Measurements from ENCODE around the gene CALN1. TPM values are rescaled to one million over a fixed set of nuclear protein-coding genes. Genes with fewer than 3 reads are reported as not detected.

CALN1 gene
- total RNA-seq, 1 donor = under 0.01 TPM

DNA sequence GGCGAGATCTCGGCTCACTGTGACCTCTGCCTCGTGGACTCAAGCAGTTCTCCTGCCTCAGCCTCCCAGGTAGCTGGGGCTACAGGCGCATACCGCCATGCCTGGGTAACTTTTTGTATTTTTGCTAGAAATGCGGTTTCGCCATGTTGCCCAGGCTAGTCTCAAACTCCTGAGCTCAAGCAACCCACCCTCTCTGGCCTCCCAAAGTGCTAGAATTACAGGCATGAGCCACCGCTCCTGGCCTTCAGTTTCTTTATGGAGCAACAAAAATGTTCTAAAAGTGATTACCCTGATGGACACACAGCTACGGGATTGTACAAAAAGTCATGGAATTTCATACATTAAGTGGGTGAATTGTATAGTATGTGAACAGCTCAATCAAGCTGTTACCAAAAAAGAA, 216.0 kb downstream of the CALN1 start:
- DNase-seq (ENCODE audit: low read depth) = no peak
- H3K4me3 ChIP-seq (ENCODE audit: low read depth, low read length) = no peak overlapping the region
- TF ChIP-seq, protein P1, sequence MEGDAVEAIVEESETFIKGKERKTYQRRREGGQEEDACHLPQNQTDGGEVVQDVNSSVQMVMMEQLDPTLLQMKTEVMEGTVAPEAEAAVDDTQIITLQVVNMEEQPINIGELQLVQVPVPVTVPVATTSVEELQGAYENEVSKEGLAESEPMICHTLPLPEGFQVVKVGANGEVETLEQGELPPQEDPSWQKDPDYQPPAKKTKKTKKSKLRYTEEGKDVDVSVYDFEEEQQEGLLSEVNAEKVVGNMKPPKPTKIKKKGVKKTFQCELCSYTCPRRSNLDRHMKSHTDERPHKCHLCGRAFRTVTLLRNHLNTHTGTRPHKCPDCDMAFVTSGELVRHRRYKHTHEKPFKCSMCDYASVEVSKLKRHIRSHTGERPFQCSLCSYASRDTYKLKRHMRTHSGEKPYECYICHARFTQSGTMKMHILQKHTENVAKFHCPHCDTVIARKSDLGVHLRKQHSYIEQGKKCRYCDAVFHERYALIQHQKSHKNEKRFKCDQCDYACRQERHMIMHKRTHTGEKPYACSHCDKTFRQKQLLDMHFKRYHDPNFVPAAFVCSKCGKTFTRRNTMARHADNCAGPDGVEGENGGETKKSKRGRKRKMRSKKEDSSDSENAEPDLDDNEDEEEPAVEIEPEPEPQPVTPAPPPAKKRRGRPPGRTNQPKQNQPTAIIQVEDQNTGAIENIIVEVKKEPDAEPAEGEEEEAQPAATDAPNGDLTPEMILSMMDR (IDR thresholded peaks at IDR 0.05; ENCODE audit: insufficient read depth, low read depth, low read length) = no peak

DNA sequence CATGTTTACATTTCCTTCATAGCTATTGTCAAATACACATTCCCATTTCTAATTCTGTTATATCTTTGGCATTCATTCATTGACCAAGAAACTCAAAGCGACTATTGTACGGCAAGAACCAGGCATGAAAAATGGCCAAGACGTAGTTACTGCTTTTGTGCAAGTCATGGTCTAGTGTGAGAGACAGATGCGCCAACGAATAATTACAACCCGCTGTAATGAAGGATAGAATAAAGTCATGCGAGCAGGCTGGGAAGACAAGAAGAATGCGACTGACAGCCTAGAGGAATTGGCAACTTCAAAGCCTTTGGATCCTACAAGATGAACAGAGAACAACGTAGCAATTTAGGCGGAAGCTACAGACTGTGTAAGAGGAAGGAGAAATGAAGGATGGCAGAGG, 221.2 kb downstream of the CALN1 start:
- TF ChIP-seq, protein P1 (IDR thresholded peaks at IDR 0.05; ENCODE audit: insufficient read depth, low read depth, low read length) = no peak
- H3K4me3 ChIP-seq (ENCODE audit: low read depth, low read length) = no peak overlapping the region
- no peak for DNase-seq (ENCODE audit: low read depth)

DNA sequence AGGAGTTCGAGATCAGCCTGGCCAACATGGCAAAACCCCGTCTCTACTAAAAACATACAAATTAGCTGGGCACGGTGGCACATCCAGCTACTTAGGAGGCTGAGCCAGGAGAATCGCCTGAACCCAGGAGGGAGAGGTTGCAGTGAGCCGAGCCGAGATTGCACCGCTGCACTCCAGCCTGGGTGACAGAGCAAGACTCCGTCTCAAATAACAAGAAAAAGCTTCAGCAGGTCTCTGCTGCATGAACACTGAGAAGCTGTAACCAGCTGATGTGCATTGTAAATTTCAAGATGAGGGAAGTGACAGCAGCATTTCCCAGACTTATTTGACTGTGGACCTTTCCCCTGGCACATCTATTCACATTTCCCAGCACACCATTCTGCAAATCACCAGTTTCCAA, 222.0 kb downstream of the CALN1 start:
- no peak overlapping the region for H3K4me3 ChIP-seq (ENCODE audit: low read depth, low read length)
- TF ChIP-seq, protein P1 (IDR thresholded peaks at IDR 0.05; ENCODE audit: insufficient read depth, low read depth, low read length) = no peak
- DNase-seq (ENCODE audit: low read depth) = no peak

DNA sequence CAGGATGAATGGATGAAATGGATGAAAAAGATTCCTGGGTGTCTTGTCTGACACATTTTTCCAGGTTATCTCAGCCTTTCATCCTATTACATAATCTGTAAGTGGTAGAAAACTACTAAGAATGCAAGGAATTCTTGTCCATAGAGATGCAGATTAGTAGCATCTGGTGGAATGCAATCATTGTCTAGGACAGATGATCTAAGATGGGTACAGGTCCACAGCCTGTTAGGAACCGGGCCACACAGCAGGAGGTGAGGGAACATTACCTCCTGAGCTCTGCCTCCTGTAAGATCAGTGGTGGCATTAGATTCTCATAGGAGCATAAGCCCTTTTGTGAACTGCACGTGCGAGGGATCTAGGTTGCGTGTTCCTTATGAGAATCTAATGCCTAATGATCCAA, 225.0 kb downstream of the CALN1 start:
- DNase-seq (ENCODE audit: low read depth) = no peak
- no peak overlapping the region for H3K4me3 ChIP-seq (ENCODE audit: low read depth, low read length)
- TF ChIP-seq, protein P1 (IDR thresholded peaks at IDR 0.05; ENCODE audit: insufficient read depth, low read depth, low read length) = no peak

DNA sequence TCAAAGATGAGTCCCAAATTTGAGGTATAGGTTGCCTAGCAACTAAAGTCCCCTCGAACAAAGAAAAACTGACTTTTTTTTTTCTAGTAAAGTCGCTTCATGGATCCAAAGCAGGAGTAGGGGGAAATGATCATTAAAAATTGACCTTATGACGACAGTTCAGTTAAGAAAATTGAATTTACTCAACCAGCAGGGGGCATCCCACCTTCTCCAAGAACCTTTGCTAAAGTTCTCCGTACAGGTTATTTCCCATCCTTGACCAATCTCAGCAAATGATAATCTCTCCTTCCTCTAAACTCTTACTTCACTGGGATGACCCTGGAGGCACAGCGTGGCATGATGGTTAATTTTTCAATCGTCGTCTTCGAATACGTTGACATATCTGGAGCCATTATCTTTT, 228.3 kb downstream of the CALN1 start:
- DNase-seq (ENCODE audit: low read depth) = no peak
- no peak overlapping the region for H3K4me3 ChIP-seq (ENCODE audit: low read depth, low read length)
- TF ChIP-seq, protein P1 (IDR thresholded peaks at IDR 0.05; ENCODE audit: insufficient read depth, low read depth, low read length) = no peak

DNA sequence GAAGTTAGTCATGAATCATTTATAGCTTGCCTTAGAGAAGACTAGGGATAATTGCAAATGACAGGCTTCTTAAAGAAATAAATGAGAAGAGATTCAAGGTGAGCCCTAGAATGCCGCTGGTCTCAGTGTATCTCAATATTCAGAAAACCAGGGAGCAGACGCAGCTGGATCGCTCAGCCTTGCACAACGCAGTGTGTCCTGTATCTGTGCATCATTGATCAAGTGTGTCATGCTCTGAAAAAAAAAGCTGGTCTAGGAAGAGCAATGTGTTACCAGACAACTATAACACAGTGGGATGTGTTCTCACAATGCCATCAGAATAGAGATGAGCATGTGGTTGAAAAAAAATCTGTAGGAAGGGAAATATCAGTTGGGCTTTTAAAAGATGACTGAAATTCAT, 230.1 kb downstream of the CALN1 start:
- DNase-seq (ENCODE audit: low read depth) = no peak
- H3K4me3 ChIP-seq (ENCODE audit: low read depth, low read length) = no peak overlapping the region
- TF ChIP-seq, protein P1 (IDR thresholded peaks at IDR 0.05; ENCODE audit: insufficient read depth, low read depth, low read length) = no peak

DNA sequence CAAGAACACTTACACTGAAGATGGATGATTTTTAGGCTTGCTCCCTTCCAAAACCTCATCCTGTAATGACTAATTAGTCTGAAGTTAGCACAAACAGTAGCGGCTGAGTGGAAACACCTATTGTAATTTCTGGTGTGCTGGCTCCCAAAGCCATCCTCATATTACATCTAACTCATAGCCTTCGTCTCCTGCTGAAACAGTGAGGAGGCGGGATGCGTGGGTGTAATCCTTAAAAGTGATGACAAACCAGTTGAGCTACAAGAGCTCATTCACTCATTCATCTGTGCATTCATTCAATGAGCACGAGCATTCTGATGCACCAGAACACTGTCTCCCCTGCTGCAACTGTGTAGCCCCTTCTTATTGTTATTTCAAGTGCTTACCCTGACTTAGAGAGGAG, 235.3 kb downstream of the CALN1 start:
- H3K4me3 ChIP-seq (ENCODE audit: low read depth, low read length) = no peak overlapping the region
- DNase-seq (ENCODE audit: low read depth) = no peak
- TF ChIP-seq, protein P1 (IDR thresholded peaks at IDR 0.05; ENCODE audit: insufficient read depth, low read depth, low read length) = no peak

All from fibroblast of villous mesenchyme (primary cell).